Measurements from ENCODE around the gene RNF213.
"Not testable (repeated sequence)": the region's sequence is repeated elsewhere in the genome, so short reads cannot be mapped to it uniquely, and the experiment has no call there.

RNF213 gene

DNA sequence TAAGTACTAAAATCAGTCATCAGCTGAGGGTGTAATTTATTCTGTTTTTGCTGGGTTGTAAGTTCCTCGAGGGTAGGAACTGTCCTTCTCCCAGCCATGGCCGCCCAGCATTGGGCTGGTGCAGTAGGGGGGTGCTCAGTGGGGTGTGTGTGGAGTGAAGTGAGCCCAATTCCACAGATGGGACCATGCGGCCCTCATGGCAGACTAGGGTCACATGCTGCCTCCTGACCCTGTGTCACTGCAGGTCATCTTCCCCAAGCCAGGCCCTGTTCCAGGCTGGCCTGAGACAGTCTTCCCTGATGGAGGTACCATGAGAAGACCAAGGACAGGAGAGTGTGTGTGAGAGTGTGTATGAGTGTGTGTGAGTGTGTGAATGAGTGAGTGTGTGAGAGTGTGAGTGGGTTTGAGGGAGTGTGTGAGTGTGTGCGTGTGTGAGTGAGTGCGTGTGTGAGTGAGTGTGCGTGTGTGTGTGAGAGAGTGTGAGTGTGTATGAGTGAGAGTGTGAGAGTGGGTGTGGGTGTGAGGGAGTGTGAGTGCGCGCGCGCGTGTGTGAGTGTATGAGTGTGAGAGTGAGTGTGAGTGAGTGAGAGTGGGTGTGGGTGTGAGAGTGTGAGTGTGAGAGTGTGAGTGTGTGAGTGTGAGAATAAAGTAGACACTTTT lies 36.7 kb upstream of the RNF213 start:
- no peak for DNase-seq

DNA sequence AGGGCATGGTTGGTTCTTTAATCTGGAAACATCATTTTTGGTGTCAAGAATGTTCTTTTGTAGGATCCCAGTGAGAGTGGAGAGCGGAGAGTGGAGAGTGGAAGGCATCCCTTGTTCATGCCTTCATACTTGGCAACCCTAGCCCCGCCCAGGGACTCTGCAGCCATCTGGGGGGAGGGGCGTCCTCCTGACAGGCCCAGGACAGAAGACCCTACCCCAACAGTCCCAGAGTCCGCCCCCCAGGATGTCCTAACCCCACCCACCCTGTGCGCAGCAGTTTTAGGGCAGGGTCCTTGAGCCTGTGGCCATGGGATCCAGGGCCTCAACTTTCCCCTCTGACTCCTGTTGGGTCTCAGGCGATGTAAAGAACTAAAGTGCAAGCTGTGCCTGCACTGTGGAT lies 36.0 kb upstream of the RNF213 start:
- no peak for DNase-seq

DNA sequence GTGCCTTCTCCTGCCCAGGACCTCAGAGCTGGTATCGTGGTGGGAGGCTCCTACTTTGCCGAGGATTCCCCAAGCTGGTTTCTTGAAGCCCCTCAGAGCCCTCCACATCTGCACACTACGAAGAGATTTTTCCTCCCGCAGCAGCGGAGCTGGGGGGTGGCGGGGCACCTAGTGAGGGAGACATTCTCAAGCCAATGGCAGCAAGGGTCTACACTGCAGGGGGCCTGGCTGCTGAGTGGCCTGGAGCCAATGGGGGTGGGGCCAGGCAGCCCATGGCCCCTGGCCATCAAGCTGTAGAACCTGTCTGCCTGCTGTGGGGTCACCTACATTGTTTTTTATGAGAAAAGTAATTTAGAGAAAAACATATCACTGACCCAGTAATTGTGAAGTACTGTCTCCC lies 35.4 kb upstream of the RNF213 start:
- no peak for DNase-seq

DNA sequence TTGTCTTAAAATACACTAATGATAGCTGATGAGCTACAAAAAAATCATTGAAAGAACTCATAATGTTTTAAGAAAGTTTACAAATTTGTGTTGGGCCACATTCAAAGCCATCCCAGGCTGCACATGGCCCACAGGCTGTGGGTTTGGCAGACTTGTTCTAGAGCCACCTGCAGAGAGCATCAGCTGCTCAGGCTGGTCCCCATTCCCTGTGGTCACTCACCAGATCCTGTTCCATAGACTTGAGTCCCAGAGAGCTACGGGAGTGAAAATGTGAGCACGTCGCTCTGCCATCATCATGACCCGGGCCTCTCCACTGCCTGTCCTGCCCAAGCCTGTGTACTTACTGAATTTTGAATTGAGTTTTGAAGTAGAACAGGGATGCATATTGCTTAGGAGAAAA lies 33.5 kb upstream of the RNF213 start:
- DNase-seq = no peak

DNA sequence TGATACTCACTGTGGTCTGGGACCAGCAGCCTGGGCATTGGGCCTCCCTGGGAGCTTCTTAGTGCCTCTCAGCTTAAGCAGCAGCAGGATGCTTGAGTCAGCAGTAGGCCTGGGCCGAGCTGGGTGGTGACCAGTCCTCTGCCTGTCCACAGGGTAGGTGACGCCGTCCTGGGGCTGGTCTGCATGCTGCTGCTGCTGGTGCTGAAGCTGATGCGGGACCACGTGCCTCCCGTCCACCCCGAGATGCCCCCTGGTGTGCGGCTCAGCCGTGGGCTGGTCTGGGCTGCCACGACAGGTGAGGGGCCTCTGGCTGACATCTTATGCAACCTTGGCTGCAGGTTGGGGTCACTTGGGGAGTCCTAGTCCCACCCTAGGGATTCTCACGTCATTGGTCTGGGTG lies 33.0 kb upstream of the RNF213 start:
- no peak for DNase-seq

DNA sequence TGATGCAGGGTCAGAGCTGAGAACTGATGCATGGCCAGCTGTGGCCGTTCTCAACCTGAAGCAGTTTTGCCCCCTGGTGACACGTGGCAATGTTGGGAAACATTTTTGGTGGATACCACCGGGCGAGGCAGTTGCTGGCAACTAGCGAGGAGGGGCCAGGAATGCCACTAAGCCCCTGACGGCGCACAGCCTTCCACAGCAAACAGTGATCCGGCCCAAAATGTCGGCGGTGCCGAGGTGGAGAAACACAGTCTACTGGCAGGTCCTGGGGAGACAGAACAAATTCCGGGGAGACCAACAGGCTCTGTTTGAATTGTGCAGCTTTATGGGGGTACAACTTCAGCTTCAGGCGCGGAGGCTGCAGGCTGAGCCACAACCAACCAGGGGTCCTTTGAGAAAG lies 32.2 kb upstream of the RNF213 start:
- DNase-seq = no peak

DNA sequence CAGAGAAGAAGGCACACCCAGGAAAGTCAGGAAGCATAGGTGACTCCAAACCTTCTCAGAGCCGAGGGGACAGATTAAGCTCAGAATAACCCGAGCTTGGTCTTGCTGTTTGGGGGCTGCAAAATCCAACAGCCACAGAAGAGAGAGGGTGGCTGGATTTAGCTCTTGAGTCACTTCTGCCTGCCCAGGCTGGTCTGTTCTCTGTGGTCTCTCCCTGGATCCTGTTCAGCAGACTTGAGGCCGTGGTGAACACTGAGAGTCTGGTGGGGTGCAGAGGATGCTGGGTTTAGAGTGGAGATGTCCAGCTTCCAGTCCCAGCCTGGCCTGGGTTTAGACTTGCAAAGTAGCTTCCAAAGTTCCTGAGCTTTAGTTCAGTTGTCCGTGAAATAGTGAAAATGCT lies 31.6 kb upstream of the RNF213 start:
- DNase-seq = no peak

DNA sequence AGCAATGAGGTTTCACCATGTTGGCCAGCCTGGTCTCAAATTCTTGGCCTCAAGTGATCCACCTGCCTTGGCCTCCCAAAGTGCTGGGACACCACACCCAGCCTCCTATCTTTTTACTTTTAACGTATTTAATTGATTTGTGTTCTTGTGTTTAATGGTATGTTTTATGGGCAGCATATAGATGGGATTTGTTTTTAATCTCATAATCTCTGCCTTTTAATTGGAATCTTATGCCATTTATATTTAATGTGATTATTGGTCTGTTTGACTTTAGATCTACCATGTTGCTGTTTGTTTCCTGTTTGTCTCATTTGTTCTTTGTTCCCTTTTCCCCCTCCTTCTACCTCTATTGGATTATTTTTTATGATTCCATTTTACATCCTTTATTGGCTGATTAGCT lies 28.2 kb upstream of the RNF213 start:
- DNase-seq = no peak

DNA sequence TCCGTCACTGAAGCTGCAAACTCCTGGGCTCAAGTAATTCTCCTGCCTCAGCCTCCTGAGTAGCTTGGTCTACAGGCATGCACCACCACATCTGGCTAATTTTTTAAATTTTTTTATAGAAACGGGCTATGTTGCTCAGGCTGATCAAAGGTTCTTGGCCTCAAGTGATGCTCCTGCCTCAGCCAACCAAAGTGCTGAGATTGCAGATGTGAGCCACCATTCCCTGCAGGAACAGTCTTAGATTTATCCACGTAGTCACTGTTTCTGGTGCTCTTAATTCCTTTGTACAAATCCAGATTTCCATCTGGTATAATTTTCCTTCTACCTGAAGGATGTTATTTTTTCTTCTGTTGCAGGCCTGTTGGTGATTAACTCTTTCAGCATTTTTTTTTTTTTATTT lies 27.4 kb upstream of the RNF213 start:
- no peak for DNase-seq

DNA sequence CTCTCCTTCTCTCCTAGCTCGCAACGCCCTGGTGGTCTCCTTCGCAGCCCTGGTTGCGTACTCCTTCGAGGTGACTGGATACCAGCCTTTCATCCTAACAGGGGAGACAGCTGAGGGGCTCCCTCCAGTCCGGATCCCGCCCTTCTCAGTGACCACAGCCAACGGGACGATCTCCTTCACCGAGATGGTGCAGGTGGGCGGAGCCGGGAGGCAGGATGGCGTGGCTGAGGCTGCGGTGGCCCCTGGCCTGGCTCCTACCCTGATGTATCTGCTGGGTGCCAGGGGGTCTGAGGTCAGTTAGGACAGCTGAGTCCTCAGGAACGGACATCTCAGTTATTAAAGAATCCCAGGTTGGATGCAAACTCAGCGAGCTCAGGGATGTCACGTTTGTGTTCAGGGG lies 23.7 kb upstream of the RNF213 start:
- DNase-seq = no peak

DNA sequence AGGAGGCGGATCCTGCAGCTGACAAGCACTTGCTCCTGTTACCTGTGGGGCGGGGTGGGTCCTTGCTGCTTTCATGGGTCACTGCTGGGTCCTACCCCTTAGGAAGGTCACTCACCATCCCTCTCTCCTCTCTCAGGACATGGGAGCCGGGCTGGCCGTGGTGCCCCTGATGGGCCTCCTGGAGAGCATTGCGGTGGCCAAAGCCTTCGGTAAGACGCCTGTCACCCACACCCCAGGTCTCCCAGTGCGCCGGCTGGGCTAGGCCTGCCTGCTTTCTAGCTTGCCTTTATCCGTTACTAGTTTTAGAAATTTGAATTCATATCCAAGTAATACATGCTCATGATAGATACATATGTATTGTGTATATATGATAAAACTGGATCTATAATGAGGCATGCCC lies 23.3 kb upstream of the RNF213 start:
- DNase-seq = no peak

DNA sequence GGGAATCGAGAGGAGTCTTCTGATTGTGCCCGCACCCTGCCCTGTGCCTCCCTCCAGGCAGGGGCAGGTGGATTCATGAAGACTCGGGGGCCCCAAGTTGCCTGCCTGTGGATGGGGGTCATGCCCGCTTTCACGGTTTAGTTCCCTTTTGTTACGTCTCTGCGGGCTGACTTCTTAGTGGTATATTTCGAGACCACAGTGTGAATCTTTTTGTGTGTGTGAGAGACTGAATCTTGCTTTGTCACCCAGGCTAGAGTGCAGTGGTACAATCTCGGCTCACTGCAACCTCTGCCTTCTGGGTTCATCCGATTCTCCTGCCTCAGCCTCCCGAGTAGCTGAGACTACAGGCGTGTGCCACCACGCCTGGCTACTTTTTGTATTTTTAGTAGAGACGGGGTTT lies 18.1 kb upstream of the RNF213 start:
- DNase-seq = no peak

DNA sequence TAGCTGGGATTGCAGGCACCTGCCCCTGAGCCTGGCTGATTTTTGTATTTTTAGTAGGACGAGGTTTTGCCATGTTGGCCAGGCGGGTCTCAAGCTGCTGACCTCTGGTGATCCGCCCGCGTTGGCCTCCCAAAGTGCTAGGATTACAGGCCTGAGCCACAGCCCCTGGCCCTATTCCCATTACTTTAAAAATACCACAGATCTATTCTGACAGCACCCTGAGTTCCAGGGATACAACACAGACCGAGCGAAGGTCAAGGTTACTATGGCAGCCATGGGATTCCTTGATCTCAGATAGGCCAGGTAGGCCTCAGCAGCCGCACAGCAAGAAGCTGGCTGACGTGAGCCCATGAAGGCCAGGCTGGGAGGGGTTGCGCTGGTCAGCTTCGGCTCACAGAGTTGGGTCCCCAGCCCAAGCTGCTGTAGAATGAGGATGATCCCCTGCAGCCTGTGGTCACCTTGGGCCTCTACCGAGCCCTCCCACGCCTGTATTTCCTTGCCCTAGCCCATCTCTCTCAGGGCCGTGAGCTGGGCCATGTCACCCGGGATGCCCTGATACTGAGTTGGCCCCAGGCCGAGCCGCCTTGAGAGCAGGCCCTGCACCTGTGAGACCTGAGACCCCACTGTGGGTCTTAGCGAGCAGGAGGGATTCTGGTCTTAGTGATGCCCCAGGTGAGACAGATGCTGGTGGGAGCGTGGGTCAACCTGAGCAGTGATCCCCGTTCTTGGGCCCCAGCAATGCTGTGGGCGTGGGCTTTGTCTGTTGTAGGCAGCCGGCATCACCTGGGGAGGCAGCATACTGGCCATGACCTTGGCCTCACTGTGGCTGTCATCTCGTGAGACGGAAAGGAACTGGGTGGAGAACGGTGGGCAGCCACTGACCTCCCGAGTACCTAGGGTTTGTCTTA lies 16.9 kb upstream of the RNF213 start:
- DNase-seq = no peak

DNA sequence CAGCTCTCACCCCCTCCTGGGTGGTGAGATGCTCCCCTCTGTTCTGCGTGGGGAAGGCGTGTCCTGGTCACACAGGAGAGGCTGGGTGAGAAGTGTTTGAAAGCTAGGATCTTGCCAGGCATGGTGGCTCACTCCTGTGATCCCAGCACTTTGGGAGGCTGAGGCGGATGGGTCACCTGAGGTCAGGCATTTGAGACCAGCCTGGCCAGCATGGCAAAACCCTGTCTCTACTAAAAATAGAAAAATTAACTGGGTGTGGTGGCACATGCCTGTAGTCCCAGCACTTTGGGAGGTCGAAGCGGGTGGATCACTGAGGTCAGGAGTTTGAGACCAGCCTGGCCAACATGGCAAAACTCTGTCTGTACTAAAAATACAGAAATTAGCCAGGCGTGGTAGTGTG lies 16.2 kb upstream of the RNF213 start:
- not testable (repeated sequence) for DNase-seq

DNA sequence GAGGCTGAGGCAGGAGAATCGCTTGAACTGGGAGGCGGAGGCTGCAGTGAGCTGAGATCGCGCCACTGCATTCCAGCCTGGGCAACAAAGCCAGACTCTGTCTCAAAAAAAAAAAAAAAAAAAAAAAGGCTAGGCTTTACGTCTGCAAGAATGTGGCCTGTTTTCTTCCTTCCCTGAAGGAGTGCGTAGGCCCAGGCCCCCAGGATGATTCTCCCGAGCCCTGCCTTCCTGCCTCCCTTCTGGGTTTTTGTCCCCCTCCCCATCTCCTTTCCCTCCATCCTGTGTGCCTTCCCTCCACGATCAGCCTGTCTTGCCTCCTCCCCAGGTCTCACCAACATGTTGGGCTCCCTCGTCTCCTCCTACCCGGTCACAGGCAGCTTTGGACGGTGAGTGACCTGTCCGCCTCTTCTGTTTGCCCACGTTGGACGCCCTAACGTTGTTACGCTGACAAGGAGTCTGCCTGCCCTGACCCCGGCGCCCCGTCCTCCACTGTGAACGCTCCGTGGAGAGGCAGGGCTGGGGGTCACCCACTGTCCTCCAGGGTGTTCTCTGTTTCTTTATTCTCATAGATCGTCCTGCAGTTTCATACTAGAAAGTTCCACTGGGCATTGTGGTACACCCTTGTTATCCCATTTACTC lies 15.7 kb upstream of the RNF213 start:
- DNase-seq = no peak

DNA sequence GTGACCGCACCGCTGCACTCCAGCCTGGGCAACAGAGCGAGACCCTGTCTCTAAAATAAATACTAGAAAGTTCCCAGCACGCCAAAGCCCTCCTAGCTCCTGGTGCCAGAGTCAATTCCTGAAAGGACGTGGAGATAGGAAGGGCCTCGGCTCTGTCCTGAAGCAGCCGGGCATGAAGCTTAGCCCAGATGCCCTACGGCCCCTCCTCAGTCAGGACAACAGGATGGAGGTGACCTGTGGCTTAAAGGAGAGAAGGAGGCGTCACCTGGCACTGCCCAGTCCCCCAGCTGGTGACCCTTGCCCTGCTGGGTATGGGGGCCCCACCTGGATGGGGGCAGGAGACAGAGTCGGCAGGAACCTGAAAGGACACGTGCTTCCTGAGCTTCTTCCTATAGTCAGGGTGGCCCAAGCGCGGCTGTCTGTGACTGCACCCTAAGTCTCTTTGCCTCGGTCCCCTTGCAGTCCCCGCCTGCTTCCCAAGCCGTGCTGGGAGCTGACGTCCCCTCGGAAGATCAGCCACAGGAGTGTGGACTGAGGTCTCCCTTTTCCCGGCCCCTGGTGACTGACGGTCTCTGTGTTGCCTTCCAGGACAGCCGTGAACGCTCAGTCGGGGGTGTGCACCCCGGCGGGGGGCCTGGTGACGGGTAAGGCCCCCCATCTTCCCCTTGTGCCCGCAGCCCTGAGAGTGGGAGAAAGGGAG lies 14.9 kb upstream of the RNF213 start:
- no peak for DNase-seq

DNA sequence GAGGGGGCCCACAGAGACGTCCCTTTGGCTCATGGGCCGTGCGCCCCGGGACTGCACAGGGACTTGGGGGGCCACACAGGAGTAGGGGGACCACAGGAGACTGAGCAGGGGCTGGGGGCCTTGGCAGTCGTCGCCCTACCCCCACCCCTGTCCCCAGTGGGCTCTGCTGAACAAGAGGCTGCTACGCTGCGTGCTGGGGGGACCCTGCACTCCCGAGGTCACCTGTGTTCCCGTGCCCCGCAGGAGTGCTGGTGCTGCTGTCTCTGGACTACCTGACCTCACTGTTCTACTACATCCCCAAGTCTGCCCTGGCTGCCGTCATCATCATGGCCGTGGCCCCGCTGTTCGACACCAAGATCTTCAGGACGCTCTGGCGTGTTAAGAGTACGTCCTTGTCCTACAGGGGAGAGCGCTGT lies 14.4 kb upstream of the RNF213 start:
- no peak for DNase-seq

DNA sequence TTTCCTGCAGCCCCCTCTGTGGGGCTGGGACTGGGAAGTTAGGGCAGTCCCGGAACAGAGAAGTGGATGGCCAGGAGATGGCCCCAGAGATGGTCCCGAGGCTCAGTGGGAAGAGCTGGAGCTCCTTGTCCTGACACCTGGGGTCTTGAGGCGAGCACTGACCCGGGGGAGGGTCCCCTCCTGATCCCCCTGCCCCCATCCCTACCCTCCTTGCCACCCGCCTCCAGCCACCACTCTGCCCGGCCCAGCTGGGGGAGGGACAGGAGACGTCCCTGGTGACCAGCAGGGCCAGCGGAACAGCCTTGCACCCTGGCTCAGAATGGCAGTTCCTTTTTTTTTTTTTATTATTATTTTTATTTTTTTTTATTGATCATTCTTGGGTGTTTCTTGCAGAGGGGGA lies 13.9 kb upstream of the RNF213 start:
- DNase-seq = no peak

DNA sequence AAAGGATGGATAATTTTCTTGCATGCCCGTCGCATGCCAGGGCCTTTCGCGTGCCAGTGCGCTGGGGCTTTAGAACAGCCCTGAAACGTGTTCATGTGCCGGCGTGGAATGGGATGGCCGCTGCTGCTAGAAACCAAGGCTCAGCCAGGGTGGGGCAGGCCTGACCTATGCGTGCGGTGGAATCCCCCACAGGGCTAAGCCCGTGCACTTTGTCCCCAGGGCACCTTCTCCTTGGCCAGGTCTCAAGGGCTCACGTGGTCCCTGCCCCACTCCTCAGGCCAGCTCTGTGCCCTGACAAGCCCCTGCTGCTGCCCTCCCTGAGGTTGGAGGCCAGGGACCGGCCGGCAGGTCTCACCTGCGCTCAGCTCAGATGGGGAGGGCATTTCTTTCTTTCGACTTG lies 13.1 kb upstream of the RNF213 start:
- DNase-seq = no peak

DNA sequence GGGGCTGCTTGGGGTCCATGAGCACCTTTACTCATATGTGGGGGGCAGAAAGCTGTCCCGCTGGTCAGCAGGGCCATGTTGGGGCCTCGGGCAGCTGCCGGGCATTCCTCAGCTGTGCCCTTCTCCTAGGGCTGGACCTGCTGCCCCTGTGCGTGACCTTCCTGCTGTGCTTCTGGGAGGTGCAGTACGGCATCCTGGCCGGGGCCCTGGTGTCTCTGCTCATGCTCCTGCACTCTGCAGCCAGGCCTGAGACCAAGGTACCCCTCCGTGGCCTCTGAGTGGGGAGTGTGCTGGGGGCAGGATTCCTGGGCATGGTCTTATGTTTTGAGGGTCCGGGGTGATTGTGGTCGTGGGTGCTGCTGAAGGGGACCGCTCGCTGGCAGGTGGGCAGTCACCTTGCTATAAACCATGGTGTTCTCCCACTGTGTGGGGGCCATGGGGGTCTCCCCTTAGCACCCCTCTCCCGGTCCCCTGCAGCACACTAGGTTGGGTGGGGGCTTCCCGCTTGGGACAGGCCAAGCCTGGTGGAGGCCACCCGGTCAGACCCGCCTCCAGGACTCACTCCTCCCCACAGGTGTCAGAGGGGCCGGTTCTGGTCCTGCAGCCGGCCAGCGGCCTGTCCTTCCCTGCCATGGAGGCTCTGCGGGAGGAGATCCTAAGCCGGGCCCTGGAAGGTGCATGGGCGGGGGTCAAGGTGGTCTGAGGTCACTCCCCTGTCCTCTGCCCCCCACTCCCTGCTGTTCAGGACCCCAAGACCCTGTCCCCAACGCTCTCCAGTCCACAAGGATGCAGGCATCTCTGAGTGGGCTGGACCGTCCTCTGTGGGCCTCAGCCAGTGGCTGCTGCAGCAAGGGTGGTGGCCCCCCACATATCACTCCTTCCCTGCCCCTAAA lies 12.4 kb upstream of the RNF213 start:
- no peak for DNase-seq

Data from nucleus accumbens (tissue), 56 donors.